Stomach (tissue), 9 donors: ENCODE data around the gene UGT2A3. TPM values are rescaled to one million over a fixed set of nuclear protein-coding genes. Genes with fewer than 3 reads are reported as not detected.
"Not testable (repeated sequence)": the region's sequence is repeated elsewhere in the genome, so short reads cannot be mapped to it uniquely, and the experiment has no call there.

ENCODE experiments used
- DNase-seq, 2 donors: peaks; one replicate each; pipeline versions ENCODE4 v3.0.0 to v3.0.0-alpha.2; 2013 to 2019
- H3K27ac ChIP-seq, 5 donors: fragments of 200-600 bp in 4 of 5; sonication (generic) in 4 of 5; one replicate each; pipeline ENCODE4 v1.5.1; 2013 to 2019; ENCODE audit warnings: mild to moderate bottlenecking in 1 of 5, moderate library complexity in 1 of 5
- H3K27me3 ChIP-seq, 3 donors: fragments of 200-600 bp; sonication (generic); one replicate each; pipeline ENCODE4 v1.5.1; 2017 to 2019; ENCODE audit warnings: mixed run types in 1 of 3
- H3K36me3 ChIP-seq, 4 donors: fragments of 200-600 bp; sonication (generic); 1 replicate in 3 of 4; 2 replicates in 1 of 4; pipeline ENCODE4 v1.5.1; 2016 to 2019
- H3K4me1 ChIP-seq, 4 donors: fragments of 200-600 bp; sonication (generic); one replicate each; pipeline ENCODE4 v1.5.1; 2016 to 2019
- H3K4me3 ChIP-seq, 4 donors: fragments of 200-600 bp; sonication (generic) in 3 of 4; one replicate each; pipeline ENCODE4 v1.5.1; 2016 to 2019; ENCODE audit warnings: mild to moderate bottlenecking in 1 of 4
- H3K9me3 ChIP-seq, 4 donors: fragments of 200-600 bp; sonication (generic); one replicate each; pipeline ENCODE4 v1.5.1; 2016 to 2019
- CTCF ChIP-seq, 7 experiments: fragments of 450-650 bp in 4 of 7; fragments of 200-600 bp in 3 of 7; sonication (generic) in 3 of 7; IDR thresholded peaks; one replicate each; pipeline ENCODE4 v1.5.1; 2016 to 2019; ENCODE audit warnings: antibody characterized with exemption in 7 of 7, control low read depth in 2 of 7, mild to moderate bottlenecking in 1 of 7
- EP300 ChIP-seq: sonication (generic); formaldehyde crosslinking; IDR thresholded peaks from one replicate; pipeline ENCODE4 v1.6.1; 2017; ENCODE audit warnings: antibody characterized with exemption
- POLR2A ChIP-seq, 4 donors: fragments of 450-650 bp; IDR thresholded peaks; one replicate each; pipeline ENCODE4 v1.6.1; 2016; ENCODE audit warnings: antibody characterized with exemption in 4 of 4, control low read depth in 2 of 4, mild to moderate bottlenecking in 1 of 4, moderate library complexity in 1 of 4
- POLR2AphosphoS5 ChIP-seq, 3 donors: sonication (generic); formaldehyde crosslinking; IDR thresholded peaks; one replicate each; pipeline ENCODE4 v1.6.1; 2016; ENCODE audit warnings: antibody characterized with exemption in 3 of 3
- WGBS, 5 donors: extraction: QIAGEN DNeasy Blood & Tissue Kit in 3 of 5; methylation state at CpG; one replicate each; pipeline versions ENCODE4 v1.1.5 to v1.1.7; 2013 to 2018; 5-methylcytosine and 5-hydroxymethylcytosine counted together
- intact Hi-C: fragments of 100-400 bp; cut with DNase I; formaldehyde crosslinking; loops from one replicate; pipeline ENCODE4 v1.15.1; 2023; ENCODE audit warnings: low total_unique reads
- polyA plus RNA-seq, 3 donors: library from polyadenylated mRNA; stranded (reverse); fragments of 200-250 nt; gene quantifications; one replicate each; pipeline ENCODE4 v1.2.3, GENCODE V29; 2013
- total RNA-seq, 5 donors: library from RNA; depleted of rRNA; stranded (reverse); fragments of >200 nt; gene quantifications; one replicate each; pipeline versions ENCODE4 v1.1.0 to v1.2.3, GENCODE V29; 2014 to 2016
- donor health status: healthy with polysubstance abuse.
- donor health status: Bipolar disorder and iron deficiency.
- donor health status: healthy.

Gene UGT2A3
- total and polyA plus RNA-seq, 8 donors = 0.46 to 90.1 (median 0.62) TPM; not detected in 3

- DNase-seq = no peak
- no peaks in the 10 kb centered on the region for H3K27me3 ChIP-seq
- 58 to 80% (median 75%) methylated on average over 2 of the region's 2 CpGs for WGBS, 5 donors
- no peak overlapping the region for H3K27ac ChIP-seq
- no peaks in the 10 kb centered on the region for H3K9me3 ChIP-seq
- peaks cover 0 to 7% (median 2%) of the 10 kb centered on the region in 4 donors for H3K4me1 ChIP-seq
- no peaks in the 10 kb centered on the region for H3K36me3 ChIP-seq
- no peak for TF ChIP-seq POLR2AphosphoS5 (IDR thresholded peaks at IDR 0.05)
- TF ChIP-seq POLR2A (IDR thresholded peaks at IDR 0.05) = no peak
- TF ChIP-seq CTCF (IDR thresholded peaks at IDR 0.05) = no peak
- no peak for TF ChIP-seq EP300
- H3K4me3 ChIP-seq = no peak overlapping the region
- intact Hi-C loops = no loop called here
Measured at GRCh38 chr4:68948044-68948743, 3.4 kb downstream of the UGT2A3 start.

- H3K4me3 ChIP-seq = no peak overlapping the region
- H3K27me3 ChIP-seq = no peaks in the 10 kb centered on the region
- H3K36me3 ChIP-seq = no peaks in the 10 kb centered on the region
- no peaks in the 10 kb centered on the region for H3K9me3 ChIP-seq
- no peaks in the 10 kb centered on the region for H3K4me1 ChIP-seq
- TF ChIP-seq POLR2AphosphoS5 (IDR thresholded peaks at IDR 0.05) (no peak), POLR2A (IDR thresholded peaks at IDR 0.05) (no peak), CTCF (IDR thresholded peaks at IDR 0.05) (no peak), EP300 (no peak)
- H3K27ac ChIP-seq = no peak overlapping the region
- DNase-seq = no peak
- WGBS, 5 donors = 62 to 77% (median 63%) methylated on average over 3 of the region's 3 CpGs
- intact Hi-C loops = no loop called here
Measured at GRCh38 chr4:68929076-68929737, 22.4 kb downstream of the UGT2A3 start.

- H3K27ac ChIP-seq = no peak overlapping the region
- no peaks in the 10 kb centered on the region for H3K36me3 ChIP-seq
- no peak for TF ChIP-seq EP300
- TF ChIP-seq POLR2A (IDR thresholded peaks at IDR 0.05) = no peak
- TF ChIP-seq POLR2AphosphoS5 (IDR thresholded peaks at IDR 0.05) = no peak
- no peak for TF ChIP-seq CTCF (IDR thresholded peaks at IDR 0.05)
- no peaks in the 10 kb centered on the region for H3K27me3 ChIP-seq
- H3K4me1 ChIP-seq = no peaks in the 10 kb centered on the region
- intact Hi-C loops = no loop called here
- no peak for DNase-seq
- no peak overlapping the region for H3K4me3 ChIP-seq
- peaks cover 0 to 5% (median 0%) of the 10 kb centered on the region in 4 donors for H3K9me3 ChIP-seq
- 75 to 83% (median 83%) methylated on average over 3 of the region's 3 CpGs for WGBS, 5 donors
Measured at GRCh38 chr4:68927165-68927564, 24.4 kb downstream of the UGT2A3 start.

- intact Hi-C loops, H3K36me3 ChIP-seq, H3K27me3 ChIP-seq, H3K4me1 ChIP-seq, DNase-seq, H3K4me3 ChIP-seq, H3K27ac ChIP-seq, H3K9me3 ChIP-seq: not testable (repeated sequence)
- WGBS, 5 donors = 57 to 76% (median 70%) methylated on average over 5 of the region's 5 CpGs
Measured at GRCh38 chr4:68922202-68922601, 29.4 kb downstream of the UGT2A3 start.

GRCh38 chr4:68921051-68921450 is 30.6 kb downstream of the UGT2A3 start:
- intact Hi-C loops = no loop called here
- TF ChIP-seq POLR2AphosphoS5 (IDR thresholded peaks at IDR 0.05) = no peak
- no peak for TF ChIP-seq CTCF (IDR thresholded peaks at IDR 0.05)
- no peak for TF ChIP-seq EP300
- H3K4me3 ChIP-seq = no peak overlapping the region

More at GRCh38 chr4:68921051-68921450, 30.6 kb downstream of the UGT2A3 start:
- Histone ChIP-seq H3K27ac (no peak overlapping the region), H3K27me3 (no peaks in the 10 kb centered on the region), H3K36me3 (no peaks in the 10 kb centered on the region), H3K4me1 (no peaks in the 10 kb centered on the region), H3K9me3 (peaks cover 0 to 8% (median 0%) of the 10 kb centered on the region in 4 donors)
- DNase-seq = no peak
